ENCODE results near the gene SPRED1. TPM values are rescaled to one million over a fixed set of nuclear protein-coding genes. Genes with fewer than 3 reads are reported as not detected.

Gene SPRED1
- total RNA-seq, 1 experiment from 2014 or later = 10.4 TPM

GRCh38 chr15:38307861-38308641 lies 55.4 kb downstream of the SPRED1 start:
- Histone ChIP-seq H3K27me3 (replicated peaks; ENCODE audit: control insufficient read depth, insufficient read depth, low read length) (no peaks in the 10 kb centered on the region), H3K36me3 (ENCODE audit: control insufficient read depth, insufficient read depth, low read length) (no peaks in the 10 kb centered on the region), H3K4me1 (no peaks in the 10 kb centered on the region), H3K4me3 (ENCODE audit: low read depth, low read length) (no peak overlapping the region), H3K9me3 (no peaks in the 10 kb centered on the region)
- TF ChIP-seq, protein P1, sequence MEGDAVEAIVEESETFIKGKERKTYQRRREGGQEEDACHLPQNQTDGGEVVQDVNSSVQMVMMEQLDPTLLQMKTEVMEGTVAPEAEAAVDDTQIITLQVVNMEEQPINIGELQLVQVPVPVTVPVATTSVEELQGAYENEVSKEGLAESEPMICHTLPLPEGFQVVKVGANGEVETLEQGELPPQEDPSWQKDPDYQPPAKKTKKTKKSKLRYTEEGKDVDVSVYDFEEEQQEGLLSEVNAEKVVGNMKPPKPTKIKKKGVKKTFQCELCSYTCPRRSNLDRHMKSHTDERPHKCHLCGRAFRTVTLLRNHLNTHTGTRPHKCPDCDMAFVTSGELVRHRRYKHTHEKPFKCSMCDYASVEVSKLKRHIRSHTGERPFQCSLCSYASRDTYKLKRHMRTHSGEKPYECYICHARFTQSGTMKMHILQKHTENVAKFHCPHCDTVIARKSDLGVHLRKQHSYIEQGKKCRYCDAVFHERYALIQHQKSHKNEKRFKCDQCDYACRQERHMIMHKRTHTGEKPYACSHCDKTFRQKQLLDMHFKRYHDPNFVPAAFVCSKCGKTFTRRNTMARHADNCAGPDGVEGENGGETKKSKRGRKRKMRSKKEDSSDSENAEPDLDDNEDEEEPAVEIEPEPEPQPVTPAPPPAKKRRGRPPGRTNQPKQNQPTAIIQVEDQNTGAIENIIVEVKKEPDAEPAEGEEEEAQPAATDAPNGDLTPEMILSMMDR (IDR thresholded peaks at IDR 0.05; ENCODE audit: insufficient read depth in 1 of 2, low read depth in 1 of 2, low read length in 1 of 2, severe bottlenecking in 1 of 2, unreplicated experiment in 1 of 2) = no peak
- no peaks in the 10 kb centered on the region for H3K27me3 Mint-ChIP-seq (ENCODE audit: insufficient read depth, unreplicated experiment)
- H3K4me3 Mint-ChIP-seq (ENCODE audit: unreplicated experiment) = no peak overlapping the region
- H3K4me1 Mint-ChIP-seq (ENCODE audit: low read depth, unreplicated experiment) = no peaks in the 10 kb centered on the region
- H3K36me3 Mint-ChIP-seq (ENCODE audit: insufficient read depth, unreplicated experiment) = no peaks in the 10 kb centered on the region
- no peaks in the 10 kb centered on the region for H3K9me3 Mint-ChIP-seq (ENCODE audit: unreplicated experiment)
- no peak overlapping the region for H3K27ac Mint-ChIP-seq (ENCODE audit: unreplicated experiment)
- intact Hi-C loops (cut with micrococcal nuclease; ENCODE audit: unreplicated experiment) = no loop called here
- CTCF ChIA-PET = no interaction called here
- DNase-seq = no peak
- POLR2A ChIA-PET = no interaction called here
- no TSS peak for BruUV-seq (replicated peaks)

- Histone ChIP-seq H3K9me3 (no peaks in the 10 kb centered on the region), H3K27me3 (replicated peaks; ENCODE audit: control insufficient read depth, insufficient read depth, low read length) (no peaks in the 10 kb centered on the region), H3K4me3 (ENCODE audit: low read depth, low read length) (no peak overlapping the region), H3K36me3 (ENCODE audit: control insufficient read depth, insufficient read depth, low read length) (no peaks in the 10 kb centered on the region), H3K4me1 (no peaks in the 10 kb centered on the region)
- intact Hi-C loops (cut with micrococcal nuclease; ENCODE audit: unreplicated experiment) = no loop called here
- no peak overlapping the region for H3K27ac Mint-ChIP-seq (ENCODE audit: unreplicated experiment)
- DNase-seq = no peak
- no peak overlapping the region for H3K4me3 Mint-ChIP-seq (ENCODE audit: unreplicated experiment)
- no TSS peak for BruUV-seq (replicated peaks)
- POLR2A ChIA-PET = no interaction called here
- TF ChIP-seq, protein P1 (IDR thresholded peaks at IDR 0.05; ENCODE audit: insufficient read depth in 1 of 2, low read depth in 1 of 2, low read length in 1 of 2, severe bottlenecking in 1 of 2, unreplicated experiment in 1 of 2) = no peak
- H3K36me3 Mint-ChIP-seq (ENCODE audit: insufficient read depth, unreplicated experiment) = no peaks in the 10 kb centered on the region
- CTCF ChIA-PET = no interaction called here
- no peaks in the 10 kb centered on the region for H3K27me3 Mint-ChIP-seq (ENCODE audit: insufficient read depth, unreplicated experiment)
- H3K9me3 Mint-ChIP-seq (ENCODE audit: unreplicated experiment) = no peaks in the 10 kb centered on the region
- no peaks in the 10 kb centered on the region for H3K4me1 Mint-ChIP-seq (ENCODE audit: low read depth, unreplicated experiment)
Observed at GRCh38 chr15:38308797-38309196, 56.2 kb downstream of the SPRED1 start.

DNA sequence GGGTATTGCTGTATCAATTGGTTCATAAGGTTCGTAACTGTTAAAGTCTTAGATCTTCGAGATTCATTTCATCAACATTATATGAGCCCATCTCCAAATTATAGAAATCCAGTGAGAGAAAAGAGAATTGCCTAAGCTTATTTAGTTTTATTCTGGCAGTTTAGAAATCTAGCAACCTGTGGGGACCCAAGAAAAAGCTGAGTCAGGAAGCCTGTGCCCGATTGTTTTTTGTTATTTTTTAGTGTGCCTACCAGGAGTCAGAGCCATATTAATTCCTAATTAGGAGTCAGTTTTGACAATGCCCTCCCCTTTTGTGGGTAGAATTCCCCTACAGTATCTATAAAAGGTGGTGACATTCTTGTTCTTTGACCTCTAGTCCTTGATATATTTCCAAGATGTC lies 59.6 kb downstream of the SPRED1 start:
- DNase-seq = no peak
- Histone ChIP-seq H3K4me1 (no peaks in the 10 kb centered on the region), H3K36me3 (ENCODE audit: control insufficient read depth, insufficient read depth, low read length) (no peaks in the 10 kb centered on the region), H3K9me3 (no peaks in the 10 kb centered on the region), H3K27me3 (replicated peaks; ENCODE audit: control insufficient read depth, insufficient read depth, low read length) (no peaks in the 10 kb centered on the region), H3K4me3 (ENCODE audit: low read depth, low read length) (no peak overlapping the region)
- no peak overlapping the region for H3K4me3 Mint-ChIP-seq (ENCODE audit: unreplicated experiment)
- intact Hi-C loops (cut with micrococcal nuclease; ENCODE audit: unreplicated experiment) = no loop called here
- peaks cover 10% of the 10 kb centered on the region for H3K4me1 Mint-ChIP-seq (ENCODE audit: low read depth, unreplicated experiment)
- no peaks in the 10 kb centered on the region for H3K9me3 Mint-ChIP-seq (ENCODE audit: unreplicated experiment)
- ChIA-PET CTCF (no interaction called here), POLR2A (no interaction called here)
- no peak overlapping the region for H3K27ac Mint-ChIP-seq (ENCODE audit: unreplicated experiment)
- H3K27me3 Mint-ChIP-seq (ENCODE audit: insufficient read depth, unreplicated experiment) = no peaks in the 10 kb centered on the region
- TF ChIP-seq, protein P1 (IDR thresholded peaks at IDR 0.05; ENCODE audit: insufficient read depth in 1 of 2, low read depth in 1 of 2, low read length in 1 of 2, severe bottlenecking in 1 of 2, unreplicated experiment in 1 of 2) = no peak
- no peaks in the 10 kb centered on the region for H3K36me3 Mint-ChIP-seq (ENCODE audit: insufficient read depth, unreplicated experiment)
- no TSS peak for BruUV-seq (replicated peaks)

All from Caco-2 (cell line).